Ectodermal cell (in vitro differentiated cells): ENCODE results near the gene GANAB.
"Not testable (repeated sequence)": the region's sequence is repeated elsewhere in the genome, so short reads cannot be mapped to it uniquely, and the experiment has no call there.

Source experiments
- H3K27ac ChIP-seq: 2 replicates; pipeline ENCODE4 v1.7.0; 2013; ENCODE audit warnings: mild to moderate bottlenecking, low read depth, low read length; ENCODE audit not compliant: insufficient read depth, poor library complexity, severe bottlenecking
- H3K27me3 ChIP-seq: 2 replicates; pipeline ENCODE4 v1.7.0; 2013; ENCODE audit warnings: mild to moderate bottlenecking, low read length; ENCODE audit not compliant: insufficient read depth, control insufficient read depth, poor library complexity, severe bottlenecking
- H3K36me3 ChIP-seq: one replicate; pipeline ENCODE4 v1.7.0; 2013; ENCODE audit warnings: low read length; ENCODE audit not compliant: control insufficient read depth, insufficient read depth
- H3K4me1 ChIP-seq: one replicate; pipeline ENCODE4 v1.7.0; 2013; ENCODE audit warnings: low read length; ENCODE audit not compliant: control insufficient read depth, insufficient read depth
- H3K4me3 ChIP-seq: 2 replicates; pipeline ENCODE4 v1.7.0; 2013; ENCODE audit warnings: low read depth, low read length, control low read depth; ENCODE audit not compliant: insufficient read depth
- H3K9me3 ChIP-seq: 2 replicates; pipeline ENCODE4 v1.7.0; 2013; ENCODE audit warnings: mild to moderate bottlenecking, low read length, moderate library complexity; ENCODE audit not compliant: control insufficient read depth
- WGBS, 2 experiments: methylation state at CpG; one replicate each; pipeline ENCODE4 v1.1.7; 2013; ENCODE audit warnings: missing lambda C conversion rate in 2 of 2; 5-methylcytosine and 5-hydroxymethylcytosine counted together

The GANAB gene

GRCh38 chr11:62650283-62650682 is 3.9 kb upstream of the GANAB start:
- not testable (repeated sequence) for H3K4me3 ChIP-seq, H3K27me3 ChIP-seq, H3K36me3 ChIP-seq, H3K27ac ChIP-seq, H3K9me3 ChIP-seq, H3K4me1 ChIP-seq
- WGBS, 2 experiments: 91 to 96% methylated on average over 12 of the region's 12 CpGs

GRCh38 chr11:62649486-62649885 is 3.1 kb upstream of the GANAB start:
- H3K36me3 ChIP-seq: peaks cover 12% of the 10 kb centered on the region
- H3K4me1 ChIP-seq: no peaks in the 10 kb centered on the region
- H3K27ac ChIP-seq: no peak overlapping the region
- no peak overlapping the region for H3K4me3 ChIP-seq
- no peaks in the 10 kb centered on the region for H3K27me3 ChIP-seq
- no peaks in the 10 kb centered on the region for H3K9me3 ChIP-seq
- WGBS, 2 experiments: 96% methylated on average over 11 of the region's 11 CpGs

- Histone ChIP-seq H3K36me3 (peaks cover 17% of the 10 kb centered on the region), H3K27ac (no peak overlapping the region), H3K27me3 (no peaks in the 10 kb centered on the region), H3K9me3 (no peaks in the 10 kb centered on the region), H3K4me3 (no peak overlapping the region), H3K4me1 (no peaks in the 10 kb centered on the region)
- WGBS, 2 experiments: 94 to 96% methylated on average over 9 to 11 of the region's 11 CpGs
These were observed 2.6 kb upstream of the GANAB start for GRCh38 chr11:62648967-62649364.

GRCh38 chr11:62648185-62648966 is 2.0 kb upstream of the GANAB start:
- Histone ChIP-seq H3K36me3 (peaks cover 17% of the 10 kb centered on the region), H3K4me1 (no peaks in the 10 kb centered on the region), H3K4me3 (no peak overlapping the region), H3K27ac (no peak overlapping the region), H3K27me3 (no peaks in the 10 kb centered on the region), H3K9me3 (no peaks in the 10 kb centered on the region)
- WGBS, 2 experiments: 94% methylated on average over 24 of the region's 24 CpGs

- no peaks in the 10 kb centered on the region for H3K27me3 ChIP-seq
- H3K4me1 ChIP-seq: no peaks in the 10 kb centered on the region
- no peak overlapping the region for H3K4me3 ChIP-seq
- H3K27ac ChIP-seq: no peak overlapping the region
- H3K36me3 ChIP-seq: peaks cover 17% of the 10 kb centered on the region
- no peaks in the 10 kb centered on the region for H3K9me3 ChIP-seq
- WGBS, 2 experiments: 95 to 96% methylated on average over 6 of the region's 6 CpGs
These were observed 1.2 kb upstream of the GANAB start for GRCh38 chr11:62647609-62648005.

- H3K27me3 ChIP-seq: no peaks in the 10 kb centered on the region
- H3K36me3 ChIP-seq: peaks cover 17% of the 10 kb centered on the region
- 79 to 81% methylated on average over 32 of the region's 32 CpGs for WGBS, 2 experiments
- no peak overlapping the region for H3K27ac ChIP-seq
- no peaks in the 10 kb centered on the region for H3K9me3 ChIP-seq
- no peak overlapping the region for H3K4me3 ChIP-seq
- H3K4me1 ChIP-seq: no peaks in the 10 kb centered on the region
These were observed 604 bp upstream of the GANAB start for GRCh38 chr11:62646825-62647608.

GRCh38 chr11:62645671-62645945 is 805 bp downstream of the GANAB start:
- H3K9me3 ChIP-seq: no peaks in the 10 kb centered on the region
- H3K36me3 ChIP-seq: peaks cover 17% of the 10 kb centered on the region
- H3K27ac ChIP-seq: peak overlapping the region; percentile 91
- WGBS, 2 experiments: 37 to 42% methylated on average over 11 of the region's 11 CpGs
- no peaks in the 10 kb centered on the region for H3K27me3 ChIP-seq
- peak overlapping the region; percentile 87 for H3K4me3 ChIP-seq
- H3K4me1 ChIP-seq: no peaks in the 10 kb centered on the region

GRCh38 chr11:62644220-62644619 is 2.2 kb downstream of the GANAB start:
- 94 to 96% methylated on average over 8 of the region's 8 CpGs for WGBS, 2 experiments
- H3K9me3 ChIP-seq: no peaks in the 10 kb centered on the region

GRCh38 chr11:62632492-62632891 is 13.9 kb downstream of the GANAB start:
- Histone ChIP-seq H3K4me1 (no peaks in the 10 kb centered on the region), H3K4me3 (no peak overlapping the region), H3K36me3 (peaks cover 79% of the 10 kb centered on the region), H3K9me3 (no peaks in the 10 kb centered on the region), H3K27ac (no peak overlapping the region), H3K27me3 (no peaks in the 10 kb centered on the region)
- 95 to 96% methylated on average over 6 of the region's 6 CpGs for WGBS, 2 experiments

More at GRCh38 chr11:62644220-62644619, 2.2 kb downstream of the GANAB start:
- Histone ChIP-seq H3K27me3 (no peaks in the 10 kb centered on the region), H3K4me3 (no peak overlapping the region), H3K36me3 (peaks cover 11% of the 10 kb centered on the region), H3K4me1 (no peaks in the 10 kb centered on the region), H3K27ac (no peak overlapping the region)

GRCh38 chr11:62627713-62628112 is 18.7 kb downstream of the GANAB start:
- H3K27me3 ChIP-seq: no peaks in the 10 kb centered on the region
- 91 to 92% methylated on average over 3 of the region's 3 CpGs for WGBS, 2 experiments
- H3K27ac ChIP-seq: no peak overlapping the region
- no peaks in the 10 kb centered on the region for H3K4me1 ChIP-seq
- H3K9me3 ChIP-seq: no peaks in the 10 kb centered on the region
- no peak overlapping the region for H3K4me3 ChIP-seq
- H3K36me3 ChIP-seq: peaks cover 63% of the 10 kb centered on the region
